GM10266 (cell line): ENCODE results near the gene PSMA6.

ENCODE experiments used
- DNase-seq: peaks from one replicate; pipeline ENCODE4 v3.0.0; 2012; ENCODE audit errors: extremely low spot score
- TF ChIP-seq, protein P1 (sequence below): IDR thresholded peaks from 2 replicates; pipeline ENCODE4 v1.5.1; 2012; ENCODE audit warnings: mild to moderate bottlenecking, low read depth; ENCODE audit not compliant: control insufficient read depth, insufficient read depth; ENCODE audit errors: missing control alignments

Gene PSMA6

DNA sequence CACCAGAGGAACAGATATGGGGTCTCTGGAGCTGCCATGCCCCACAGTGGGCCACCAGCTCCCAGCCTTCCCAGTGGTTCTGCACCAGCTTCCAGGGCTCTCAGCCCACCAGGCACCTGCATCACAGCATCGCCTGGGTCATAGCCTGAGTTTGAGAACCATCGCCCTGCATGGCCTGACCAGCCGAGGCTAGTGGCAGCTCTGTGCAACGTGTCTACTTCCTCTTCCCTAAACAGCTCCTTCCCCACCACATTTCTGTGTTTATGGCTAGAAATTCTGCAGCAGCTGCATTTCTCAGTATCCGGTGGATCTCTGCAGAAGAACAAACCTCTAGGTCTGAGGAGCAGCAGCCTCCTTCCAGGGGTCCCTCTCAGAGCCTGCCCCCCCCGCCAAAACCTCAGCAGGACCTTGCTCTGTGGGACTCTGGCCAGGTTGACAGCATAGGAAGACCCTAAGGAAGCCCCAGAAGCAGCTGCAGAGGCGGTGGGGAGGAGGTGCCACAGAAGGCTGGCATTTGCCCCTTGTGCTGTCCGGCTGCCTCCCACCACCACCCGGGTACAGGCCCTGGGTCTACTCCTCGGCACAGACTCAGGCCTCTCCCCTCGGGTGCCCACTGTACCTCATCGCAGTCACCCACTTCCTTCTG, 47.7 kb downstream of the PSMA6 start:
- TF ChIP-seq, protein P1, sequence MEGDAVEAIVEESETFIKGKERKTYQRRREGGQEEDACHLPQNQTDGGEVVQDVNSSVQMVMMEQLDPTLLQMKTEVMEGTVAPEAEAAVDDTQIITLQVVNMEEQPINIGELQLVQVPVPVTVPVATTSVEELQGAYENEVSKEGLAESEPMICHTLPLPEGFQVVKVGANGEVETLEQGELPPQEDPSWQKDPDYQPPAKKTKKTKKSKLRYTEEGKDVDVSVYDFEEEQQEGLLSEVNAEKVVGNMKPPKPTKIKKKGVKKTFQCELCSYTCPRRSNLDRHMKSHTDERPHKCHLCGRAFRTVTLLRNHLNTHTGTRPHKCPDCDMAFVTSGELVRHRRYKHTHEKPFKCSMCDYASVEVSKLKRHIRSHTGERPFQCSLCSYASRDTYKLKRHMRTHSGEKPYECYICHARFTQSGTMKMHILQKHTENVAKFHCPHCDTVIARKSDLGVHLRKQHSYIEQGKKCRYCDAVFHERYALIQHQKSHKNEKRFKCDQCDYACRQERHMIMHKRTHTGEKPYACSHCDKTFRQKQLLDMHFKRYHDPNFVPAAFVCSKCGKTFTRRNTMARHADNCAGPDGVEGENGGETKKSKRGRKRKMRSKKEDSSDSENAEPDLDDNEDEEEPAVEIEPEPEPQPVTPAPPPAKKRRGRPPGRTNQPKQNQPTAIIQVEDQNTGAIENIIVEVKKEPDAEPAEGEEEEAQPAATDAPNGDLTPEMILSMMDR, result no peak
- no peak for DNase-seq

DNA sequence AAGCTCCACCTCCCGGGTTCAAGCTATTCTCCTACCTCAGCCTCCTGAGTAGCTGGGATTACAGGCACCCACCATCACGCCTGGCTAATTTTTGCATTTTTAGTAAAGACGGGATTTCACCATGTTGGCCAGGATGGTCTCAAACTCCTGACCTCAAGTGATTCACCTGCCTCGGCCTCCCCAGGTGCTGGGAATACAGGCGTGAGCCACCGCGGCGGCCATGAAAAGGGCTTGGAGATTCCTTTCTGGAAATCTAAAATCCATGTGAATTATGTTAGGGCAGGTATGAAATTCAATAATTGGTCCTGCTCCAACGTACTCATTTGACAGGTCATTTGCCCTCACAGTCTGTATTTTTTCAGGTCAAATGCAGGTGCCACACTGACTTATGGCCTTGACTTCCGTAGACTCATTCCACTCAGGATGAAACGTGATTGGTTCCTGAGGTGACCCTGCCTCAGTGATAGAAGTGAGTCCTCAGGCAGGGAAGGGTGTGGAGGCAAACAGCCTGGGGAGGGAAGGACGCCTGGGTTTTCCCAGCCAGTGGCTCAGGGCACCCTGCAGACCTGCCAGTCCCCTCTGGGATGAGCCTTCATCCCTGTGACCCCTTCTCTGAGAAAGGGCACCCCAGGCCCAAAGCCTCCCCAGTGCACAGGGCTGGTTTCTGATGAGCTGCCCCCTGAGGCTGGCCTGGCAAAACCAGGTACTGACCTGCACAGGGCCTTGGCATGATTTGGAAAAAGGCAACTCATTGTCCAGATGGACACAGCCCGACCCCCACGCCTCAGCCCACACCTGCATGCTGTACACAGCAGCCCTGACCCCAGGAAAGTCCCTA, 48.7 kb downstream of the PSMA6 start:
- no peak for DNase-seq
- TF ChIP-seq, protein P1, result no peak

DNA sequence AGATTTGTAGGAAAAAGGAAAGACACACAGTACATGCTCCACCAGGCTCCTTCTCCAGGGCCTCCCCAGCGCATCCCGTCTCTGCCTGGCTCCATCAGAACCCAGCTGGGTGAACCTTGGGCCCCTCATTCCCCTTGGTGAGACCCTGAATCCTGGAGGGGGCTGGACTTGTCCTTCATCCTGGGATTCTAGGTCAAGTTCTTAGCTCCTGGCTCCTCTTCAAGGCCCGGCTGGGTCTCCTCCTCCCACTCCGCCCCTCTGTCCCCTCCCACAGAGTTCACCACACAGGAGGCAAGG, 49.2 kb downstream of the PSMA6 start:
- TF ChIP-seq, protein P1, result no peak
- DNase-seq, result no peak

DNA sequence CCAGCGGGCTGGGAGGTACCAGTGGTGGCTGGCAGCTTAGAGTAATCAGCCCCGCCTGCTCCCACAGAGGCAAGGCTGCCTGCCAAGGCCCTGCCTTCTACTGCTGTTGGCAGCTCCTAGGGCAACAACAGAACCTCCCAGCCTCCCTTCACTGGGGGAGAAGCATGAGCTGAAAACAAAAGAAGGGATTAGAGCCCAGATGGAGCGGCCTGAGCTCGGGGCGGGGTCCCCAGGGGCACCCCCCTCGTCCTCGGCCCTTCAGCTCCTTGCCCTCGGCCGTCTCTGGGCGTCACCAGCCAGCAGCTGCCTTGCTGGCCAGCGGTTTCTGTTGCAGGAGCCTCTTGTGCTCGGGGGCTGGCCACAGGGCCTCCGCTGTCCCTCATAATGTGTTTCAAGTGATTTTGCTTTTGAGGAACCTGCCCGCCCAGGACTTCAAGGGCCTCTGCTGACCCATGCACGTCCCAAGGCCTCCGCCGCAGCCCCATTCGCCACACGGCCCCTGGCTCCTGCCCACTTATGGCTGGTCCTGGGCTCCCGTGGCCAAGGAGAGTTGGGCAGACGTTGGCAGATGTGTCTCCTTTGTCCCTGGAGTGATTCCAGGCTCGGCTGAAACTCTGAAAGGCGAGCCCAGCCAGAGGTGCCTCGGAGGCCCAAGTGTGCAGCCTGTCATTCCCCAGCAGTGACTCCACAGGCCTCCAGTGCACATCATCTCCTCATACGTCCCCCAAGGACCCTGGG, 49.7 kb downstream of the PSMA6 start:
- no peak for DNase-seq
- TF ChIP-seq, protein P1, result no peak

DNA sequence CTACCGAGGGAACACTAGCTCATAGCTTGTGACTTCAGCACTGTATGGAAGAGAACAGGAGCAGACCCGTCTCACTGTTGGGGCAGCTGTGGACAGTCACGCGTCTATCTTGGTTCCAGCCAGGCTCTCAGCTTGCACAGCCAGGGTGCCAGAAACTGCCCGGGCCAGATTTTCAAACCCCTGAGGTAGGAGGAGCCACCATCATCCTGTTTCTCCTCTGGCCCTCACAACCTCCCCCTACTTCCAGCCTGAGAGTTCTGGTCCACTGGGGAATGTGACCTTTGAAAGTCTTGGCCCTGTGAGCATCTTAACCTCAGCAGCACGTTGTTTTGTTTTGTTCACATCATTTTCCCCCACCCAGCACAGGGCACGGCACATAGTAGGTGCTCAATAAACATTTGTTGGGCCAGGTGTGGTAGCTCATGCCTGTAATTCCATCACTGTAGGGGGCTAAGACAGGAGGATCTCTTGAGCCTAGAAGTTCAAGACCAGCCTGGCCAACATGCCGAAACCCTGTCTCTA, 50.4 kb downstream of the PSMA6 start:
- TF ChIP-seq, protein P1, result no peak
- DNase-seq, result no peak

DNA sequence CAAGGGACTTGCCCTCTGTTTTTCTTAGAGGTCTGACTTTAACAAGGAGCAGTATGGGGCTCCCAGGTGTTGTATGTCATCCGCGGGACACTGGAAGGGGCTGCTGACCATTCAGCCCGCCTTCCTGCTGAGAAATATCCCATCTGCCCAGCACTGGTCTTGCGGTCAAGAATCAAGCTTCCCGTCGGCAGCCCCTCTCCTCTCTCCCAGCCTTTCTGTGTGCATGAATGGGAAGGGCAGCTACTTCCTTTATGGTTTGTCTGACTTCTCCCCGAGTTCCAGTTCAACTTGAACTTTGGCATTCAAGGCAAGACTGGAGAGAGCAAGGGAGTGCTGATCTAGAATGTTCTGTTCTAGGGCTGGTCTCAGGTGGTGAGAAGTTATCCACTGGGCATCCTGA, 51.5 kb downstream of the PSMA6 start:
- TF ChIP-seq, protein P1, result no peak
- no peak for DNase-seq
